Measurements from ENCODE around the gene MYO9B.

DNA sequence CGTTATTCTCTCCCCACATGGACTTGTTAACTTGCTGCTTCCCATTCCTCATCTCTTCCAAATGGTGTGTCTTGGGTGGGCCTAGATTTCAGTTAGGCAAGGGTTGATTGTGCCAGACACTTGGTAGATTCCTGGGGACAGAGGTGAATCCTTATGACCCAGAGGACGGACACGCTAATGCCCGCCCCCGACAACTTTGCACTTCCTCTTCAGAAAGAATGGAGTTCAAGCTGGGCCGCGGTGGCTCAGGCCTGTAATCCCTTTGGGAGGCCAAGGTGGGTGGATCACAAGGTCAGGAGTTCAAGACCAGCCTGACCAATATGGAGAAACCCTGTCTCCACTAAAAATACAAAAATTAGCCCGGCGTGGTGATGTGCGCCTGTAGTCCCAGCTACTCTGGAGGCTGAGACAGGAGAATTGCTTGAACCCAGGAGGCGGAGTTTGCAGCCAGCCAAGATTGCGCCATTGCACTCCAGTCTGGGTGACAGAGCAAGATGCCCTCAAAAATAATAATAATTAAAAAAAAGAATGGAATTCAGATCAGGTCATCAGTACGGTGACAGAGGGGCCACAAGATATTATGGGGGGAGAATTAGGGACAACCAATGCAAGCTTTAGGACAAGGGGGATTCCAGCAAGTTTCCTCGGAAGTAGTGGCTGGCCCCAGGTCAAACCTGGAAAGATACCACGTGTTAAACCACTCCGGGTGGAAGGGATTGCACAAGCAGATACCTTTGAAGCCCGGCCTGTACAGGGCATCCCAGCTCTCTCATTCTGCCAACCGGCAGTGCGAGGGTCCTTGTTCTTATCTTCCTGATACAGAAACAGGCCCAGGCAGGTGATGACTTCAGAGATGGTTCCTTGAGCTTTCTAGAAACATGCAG lies 2.7 kb downstream of the MYO9B start:
- no peak for TF ChIP-seq POLR2AphosphoS5 (IDR thresholded peaks at IDR 0.05; ENCODE audit: low read depth, low read length)
- TF ChIP-seq, protein P1, sequence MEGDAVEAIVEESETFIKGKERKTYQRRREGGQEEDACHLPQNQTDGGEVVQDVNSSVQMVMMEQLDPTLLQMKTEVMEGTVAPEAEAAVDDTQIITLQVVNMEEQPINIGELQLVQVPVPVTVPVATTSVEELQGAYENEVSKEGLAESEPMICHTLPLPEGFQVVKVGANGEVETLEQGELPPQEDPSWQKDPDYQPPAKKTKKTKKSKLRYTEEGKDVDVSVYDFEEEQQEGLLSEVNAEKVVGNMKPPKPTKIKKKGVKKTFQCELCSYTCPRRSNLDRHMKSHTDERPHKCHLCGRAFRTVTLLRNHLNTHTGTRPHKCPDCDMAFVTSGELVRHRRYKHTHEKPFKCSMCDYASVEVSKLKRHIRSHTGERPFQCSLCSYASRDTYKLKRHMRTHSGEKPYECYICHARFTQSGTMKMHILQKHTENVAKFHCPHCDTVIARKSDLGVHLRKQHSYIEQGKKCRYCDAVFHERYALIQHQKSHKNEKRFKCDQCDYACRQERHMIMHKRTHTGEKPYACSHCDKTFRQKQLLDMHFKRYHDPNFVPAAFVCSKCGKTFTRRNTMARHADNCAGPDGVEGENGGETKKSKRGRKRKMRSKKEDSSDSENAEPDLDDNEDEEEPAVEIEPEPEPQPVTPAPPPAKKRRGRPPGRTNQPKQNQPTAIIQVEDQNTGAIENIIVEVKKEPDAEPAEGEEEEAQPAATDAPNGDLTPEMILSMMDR (IDR thresholded peaks at IDR 0.05), result no peak
- no peak for TF ChIP-seq SIN3A (IDR thresholded peaks at IDR 0.05; ENCODE audit: borderline replicate concordance, insufficient read depth, low read depth, low read length)
- TF ChIP-seq, protein P2, sequence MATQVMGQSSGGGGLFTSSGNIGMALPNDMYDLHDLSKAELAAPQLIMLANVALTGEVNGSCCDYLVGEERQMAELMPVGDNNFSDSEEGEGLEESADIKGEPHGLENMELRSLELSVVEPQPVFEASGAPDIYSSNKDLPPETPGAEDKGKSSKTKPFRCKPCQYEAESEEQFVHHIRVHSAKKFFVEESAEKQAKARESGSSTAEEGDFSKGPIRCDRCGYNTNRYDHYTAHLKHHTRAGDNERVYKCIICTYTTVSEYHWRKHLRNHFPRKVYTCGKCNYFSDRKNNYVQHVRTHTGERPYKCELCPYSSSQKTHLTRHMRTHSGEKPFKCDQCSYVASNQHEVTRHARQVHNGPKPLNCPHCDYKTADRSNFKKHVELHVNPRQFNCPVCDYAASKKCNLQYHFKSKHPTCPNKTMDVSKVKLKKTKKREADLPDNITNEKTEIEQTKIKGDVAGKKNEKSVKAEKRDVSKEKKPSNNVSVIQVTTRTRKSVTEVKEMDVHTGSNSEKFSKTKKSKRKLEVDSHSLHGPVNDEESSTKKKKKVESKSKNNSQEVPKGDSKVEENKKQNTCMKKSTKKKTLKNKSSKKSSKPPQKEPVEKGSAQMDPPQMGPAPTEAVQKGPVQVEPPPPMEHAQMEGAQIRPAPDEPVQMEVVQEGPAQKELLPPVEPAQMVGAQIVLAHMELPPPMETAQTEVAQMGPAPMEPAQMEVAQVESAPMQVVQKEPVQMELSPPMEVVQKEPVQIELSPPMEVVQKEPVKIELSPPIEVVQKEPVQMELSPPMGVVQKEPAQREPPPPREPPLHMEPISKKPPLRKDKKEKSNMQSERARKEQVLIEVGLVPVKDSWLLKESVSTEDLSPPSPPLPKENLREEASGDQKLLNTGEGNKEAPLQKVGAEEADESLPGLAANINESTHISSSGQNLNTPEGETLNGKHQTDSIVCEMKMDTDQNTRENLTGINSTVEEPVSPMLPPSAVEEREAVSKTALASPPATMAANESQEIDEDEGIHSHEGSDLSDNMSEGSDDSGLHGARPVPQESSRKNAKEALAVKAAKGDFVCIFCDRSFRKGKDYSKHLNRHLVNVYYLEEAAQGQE (IDR thresholded peaks at IDR 0.05; ENCODE audit: insufficient read depth in 1 of 2, low read depth in 2 of 2, low read length in 1 of 2), result no peak

Data from Panc1 (cell line).